ENCODE results near the gene INSR.

INSR gene

GRCh38 chr19:7297742-7298141, 3.5 kb upstream of the INSR start:
- Histone ChIP-seq H3K9me3 (ENCODE audit: control insufficient read depth in 1 of 2, low read length in 2 of 2) (no peaks in the 10 kb centered on the region), H3K4me1 (ENCODE audit: control insufficient read depth in 1 of 2, insufficient read depth in 2 of 2, low read length in 2 of 2) (peaks cover 10 to 11% of the 10 kb centered on the region in 2 donors), H3K27ac (ENCODE audit: low read depth, low read length) (no peak overlapping the region), H3K27me3 (ENCODE audit: control insufficient read depth in 1 of 2, insufficient read depth in 2 of 2, low read length in 2 of 2) (no peaks in the 10 kb centered on the region), H3K4me3 (ENCODE audit: low read depth in 1 of 2, low read length in 2 of 2) (no peak overlapping the region), H3K9ac (ENCODE audit: low read depth in 1 of 2, low read length in 2 of 2) (no peak overlapping the region), H3K36me3 (ENCODE audit: control insufficient read depth in 1 of 2, insufficient read depth in 2 of 2, low read length in 2 of 2) (no peaks in the 10 kb centered on the region)

- Histone ChIP-seq H3K36me3 (ENCODE audit: control insufficient read depth in 1 of 2, insufficient read depth in 2 of 2, low read length in 2 of 2) (no peaks in the 10 kb centered on the region), H3K9ac (ENCODE audit: low read depth in 1 of 2, low read length in 2 of 2) (no peak overlapping the region), H3K4me3 (ENCODE audit: low read depth in 1 of 2, low read length in 2 of 2) (no peak overlapping the region), H3K27me3 (ENCODE audit: control insufficient read depth in 1 of 2, insufficient read depth in 2 of 2, low read length in 2 of 2) (no peaks in the 10 kb centered on the region), H3K9me3 (ENCODE audit: control insufficient read depth in 1 of 2, low read length in 2 of 2) (no peaks in the 10 kb centered on the region), H3K27ac (ENCODE audit: low read depth, low read length) (no peak overlapping the region), H3K4me1 (ENCODE audit: control insufficient read depth in 1 of 2, insufficient read depth in 2 of 2, low read length in 2 of 2) (peaks cover 13 to 14% of the 10 kb centered on the region in 2 donors)
Measured at GRCh38 chr19:7295912-7296536, 1.8 kb upstream of the INSR start.

- H3K9me3 ChIP-seq (ENCODE audit: control insufficient read depth in 1 of 2, low read length in 2 of 2) = no peaks in the 10 kb centered on the region
- H3K4me3 ChIP-seq (ENCODE audit: low read depth in 1 of 2, low read length in 2 of 2) = peak overlapping the region; percentile 55 to 76
- H3K4me1 ChIP-seq (ENCODE audit: control insufficient read depth in 1 of 2, insufficient read depth in 2 of 2, low read length in 2 of 2) = peaks cover 13 to 14% of the 10 kb centered on the region in 2 donors
- no peak overlapping the region for H3K27ac ChIP-seq (ENCODE audit: low read depth, low read length)
- H3K27me3 ChIP-seq (ENCODE audit: control insufficient read depth in 1 of 2, insufficient read depth in 2 of 2, low read length in 2 of 2) = no peaks in the 10 kb centered on the region
- H3K9ac ChIP-seq (ENCODE audit: low read depth in 1 of 2, low read length in 2 of 2) = peak overlapping the region; percentile 32 to 52
- no peaks in the 10 kb centered on the region for H3K36me3 ChIP-seq (ENCODE audit: control insufficient read depth in 1 of 2, insufficient read depth in 2 of 2, low read length in 2 of 2)
Measured at GRCh38 chr19:7294558-7295212, 471 bp upstream of the INSR start.

GRCh38 chr19:7292950-7293761, 1.1 kb downstream of the INSR start:
- H3K36me3 ChIP-seq (ENCODE audit: control insufficient read depth in 1 of 2, insufficient read depth in 2 of 2, low read length in 2 of 2) = no peaks in the 10 kb centered on the region
- peak overlapping the region; percentile 70 for H3K27ac ChIP-seq (ENCODE audit: low read depth, low read length)
- peak overlapping the region; percentile 79 to 83 for H3K4me3 ChIP-seq (ENCODE audit: low read depth in 1 of 2, low read length in 2 of 2)
- H3K27me3 ChIP-seq (ENCODE audit: control insufficient read depth in 1 of 2, insufficient read depth in 2 of 2, low read length in 2 of 2) = no peaks in the 10 kb centered on the region
- H3K4me1 ChIP-seq (ENCODE audit: control insufficient read depth in 1 of 2, insufficient read depth in 2 of 2, low read length in 2 of 2) = peaks cover 13 to 14% of the 10 kb centered on the region in 2 donors
- no peaks in the 10 kb centered on the region for H3K9me3 ChIP-seq (ENCODE audit: control insufficient read depth in 1 of 2, low read length in 2 of 2)
- peak overlapping the region; percentile 61 to 63 for H3K9ac ChIP-seq (ENCODE audit: low read depth in 1 of 2, low read length in 2 of 2)

- no peaks in the 10 kb centered on the region for H3K36me3 ChIP-seq (ENCODE audit: control insufficient read depth in 1 of 2, insufficient read depth in 2 of 2, low read length in 2 of 2)
- H3K27ac ChIP-seq (ENCODE audit: low read depth, low read length) = no peak overlapping the region
- peak overlapping the region; percentile 79 to 83 for H3K4me3 ChIP-seq (ENCODE audit: low read depth in 1 of 2, low read length in 2 of 2)
- peak overlapping the region in 1 of 2 donors; percentile 63 for H3K9ac ChIP-seq (ENCODE audit: low read depth in 1 of 2, low read length in 2 of 2)
- H3K9me3 ChIP-seq (ENCODE audit: control insufficient read depth in 1 of 2, low read length in 2 of 2) = no peaks in the 10 kb centered on the region
- H3K4me1 ChIP-seq (ENCODE audit: control insufficient read depth in 1 of 2, insufficient read depth in 2 of 2, low read length in 2 of 2) = peaks cover 14 to 18% of the 10 kb centered on the region in 2 donors
- H3K27me3 ChIP-seq (ENCODE audit: control insufficient read depth in 1 of 2, insufficient read depth in 2 of 2, low read length in 2 of 2) = no peaks in the 10 kb centered on the region
Measured at GRCh38 chr19:7292352-7292949, 1.8 kb downstream of the INSR start.

- H3K4me1 ChIP-seq (ENCODE audit: control insufficient read depth in 1 of 2, insufficient read depth in 2 of 2, low read length in 2 of 2) = peaks cover 8 to 11% of the 10 kb centered on the region in 2 donors
- no peaks in the 10 kb centered on the region for H3K36me3 ChIP-seq (ENCODE audit: control insufficient read depth in 1 of 2, insufficient read depth in 2 of 2, low read length in 2 of 2)
- H3K9me3 ChIP-seq (ENCODE audit: control insufficient read depth in 1 of 2, low read length in 2 of 2) = no peaks in the 10 kb centered on the region
- no peaks in the 10 kb centered on the region for H3K27me3 ChIP-seq (ENCODE audit: control insufficient read depth in 1 of 2, insufficient read depth in 2 of 2, low read length in 2 of 2)
- no peak overlapping the region for H3K27ac ChIP-seq (ENCODE audit: low read depth, low read length)
- no peak overlapping the region for H3K9ac ChIP-seq (ENCODE audit: low read depth in 1 of 2, low read length in 2 of 2)
- no peak overlapping the region for H3K4me3 ChIP-seq (ENCODE audit: low read depth in 1 of 2, low read length in 2 of 2)
Measured at GRCh38 chr19:7288977-7289376, 5.2 kb downstream of the INSR start.

GRCh38 chr19:7288131-7288530, 6.1 kb downstream of the INSR start:
- peaks cover 7 to 10% of the 10 kb centered on the region in 2 donors for H3K4me1 ChIP-seq (ENCODE audit: control insufficient read depth in 1 of 2, insufficient read depth in 2 of 2, low read length in 2 of 2)
- no peak overlapping the region for H3K4me3 ChIP-seq (ENCODE audit: low read depth in 1 of 2, low read length in 2 of 2)
- H3K9me3 ChIP-seq (ENCODE audit: control insufficient read depth in 1 of 2, low read length in 2 of 2) = no peaks in the 10 kb centered on the region
- no peaks in the 10 kb centered on the region for H3K36me3 ChIP-seq (ENCODE audit: control insufficient read depth in 1 of 2, insufficient read depth in 2 of 2, low read length in 2 of 2)
- no peak overlapping the region for H3K27ac ChIP-seq (ENCODE audit: low read depth, low read length)
- H3K27me3 ChIP-seq (ENCODE audit: control insufficient read depth in 1 of 2, insufficient read depth in 2 of 2, low read length in 2 of 2) = no peaks in the 10 kb centered on the region
- no peak overlapping the region for H3K9ac ChIP-seq (ENCODE audit: low read depth in 1 of 2, low read length in 2 of 2)

GRCh38 chr19:7287722-7288121, 6.5 kb downstream of the INSR start:
- H3K27ac ChIP-seq (ENCODE audit: low read depth, low read length) = no peak overlapping the region
- H3K4me3 ChIP-seq (ENCODE audit: low read depth in 1 of 2, low read length in 2 of 2) = no peak overlapping the region
- no peak overlapping the region for H3K9ac ChIP-seq (ENCODE audit: low read depth in 1 of 2, low read length in 2 of 2)

GRCh38 chr19:7280940-7281666, 13.1 kb downstream of the INSR start:
- Histone ChIP-seq H3K9ac (ENCODE audit: low read depth in 1 of 2, low read length in 2 of 2) (no peak overlapping the region), H3K27ac (ENCODE audit: low read depth, low read length) (no peak overlapping the region), H3K27me3 (ENCODE audit: control insufficient read depth in 1 of 2, insufficient read depth in 2 of 2, low read length in 2 of 2) (no peaks in the 10 kb centered on the region), H3K4me3 (ENCODE audit: low read depth in 1 of 2, low read length in 2 of 2) (no peak overlapping the region), H3K9me3 (ENCODE audit: control insufficient read depth in 1 of 2, low read length in 2 of 2) (no peaks in the 10 kb centered on the region), H3K4me1 (ENCODE audit: control insufficient read depth in 1 of 2, insufficient read depth in 2 of 2, low read length in 2 of 2) (no peaks in the 10 kb centered on the region), H3K36me3 (ENCODE audit: control insufficient read depth in 1 of 2, insufficient read depth in 2 of 2, low read length in 2 of 2) (no peaks in the 10 kb centered on the region)

More at GRCh38 chr19:7287722-7288121, 6.5 kb downstream of the INSR start:
- peaks cover 3 to 6% of the 10 kb centered on the region in 2 donors for H3K4me1 ChIP-seq (ENCODE audit: control insufficient read depth in 1 of 2, insufficient read depth in 2 of 2, low read length in 2 of 2)
- no peaks in the 10 kb centered on the region for H3K36me3 ChIP-seq (ENCODE audit: control insufficient read depth in 1 of 2, insufficient read depth in 2 of 2, low read length in 2 of 2)
- H3K27me3 ChIP-seq (ENCODE audit: control insufficient read depth in 1 of 2, insufficient read depth in 2 of 2, low read length in 2 of 2) = no peaks in the 10 kb centered on the region
- H3K9me3 ChIP-seq (ENCODE audit: control insufficient read depth in 1 of 2, low read length in 2 of 2) = no peaks in the 10 kb centered on the region
